H1 (cell line): Measurements from ENCODE around the gene KCNH8. TPM values are rescaled to one million over a fixed set of nuclear protein-coding genes. Genes with fewer than 3 reads are reported as not detected.

ENCODE experiments used
- CTCF ChIA-PET: fragments of 300-600 bp; sonication (Branson Sonifier 250); formaldehyde crosslinking; loops from one replicate; lab custom pipeline; 2021; ENCODE audit not compliant: partially characterized antibody; lab: Charles Lee
- POLR2A ChIA-PET: fragments of 300-600 bp; sonication (Branson Sonifier 250); formaldehyde crosslinking; loops from one replicate; lab custom pipeline; 2021; ENCODE audit warnings: inconsistent platforms; ENCODE audit not compliant: partially characterized antibody; lab: Charles Lee
- DNase-seq, 2 experiments: peaks; one replicate each; pipeline versions ENCODE4 v3.0.0 to v3.0.0-alpha.2; 2010 to 2022; ENCODE audit warnings: low spot score in 2 of 2, low read depth in 1 of 2, mixed read lengths in 1 of 2
- FAIRE-seq: peaks from 2 replicates; lab custom pipeline; 2011; peaks lifted over from hg19 to GRCh38; lab: Jason Lieb, UNC
- H2AFZ ChIP-seq: 2 replicates; pipeline ENCODE4 v1.8.1; 2012; ENCODE audit warnings: low read length, inconsistent platforms
- H2AK5ac ChIP-seq: 2 replicates; pipeline ENCODE4 v1.6.1; 2013; ENCODE audit warnings: low read depth, low read length
- H2BK120ac ChIP-seq: replicated peaks from 2 replicates; pipeline ENCODE3; 2013; ENCODE audit warnings: low read depth, low read length, inconsistent platforms
- H2BK12ac ChIP-seq: 2 replicates; pipeline ENCODE4 v1.6.1; 2013; ENCODE audit warnings: low read depth, low read length
- H2BK15ac ChIP-seq: 2 replicates; pipeline ENCODE4 v1.6.1; 2013; ENCODE audit warnings: low read length
- H2BK20ac ChIP-seq: 2 replicates; pipeline ENCODE4 v1.6.1; 2013; ENCODE audit warnings: low read length
- H2BK5ac ChIP-seq: 2 replicates; pipeline ENCODE4 v1.6.1; 2013; ENCODE audit warnings: low read depth, low read length
- H3K14ac ChIP-seq: 2 replicates; pipeline ENCODE4 v1.6.1; 2013; ENCODE audit warnings: inconsistent platforms; ENCODE audit not compliant: insufficient read length
- H3K18ac ChIP-seq: 2 replicates; pipeline ENCODE4 v1.6.1; 2013; ENCODE audit warnings: low read length; ENCODE audit errors: extremely low read depth
- H3K23ac ChIP-seq: 2 replicates; pipeline ENCODE4 v1.6.1; 2013; ENCODE audit warnings: inconsistent platforms; ENCODE audit not compliant: insufficient read length
- H3K23me2 ChIP-seq: 2 replicates; pipeline ENCODE4 v1.6.1; 2013; ENCODE audit warnings: low read depth, low read length
- H3K27ac ChIP-seq: 2 replicates; pipeline ENCODE4 v1.6.1; 2011; ENCODE audit warnings: low read depth, low read length, inconsistent platforms
- H3K27me3 ChIP-seq, 4 experiments: replicated peaks in 1 of 4; 1 replicate in 1 of 4; 2 replicates in 3 of 4; pipeline versions ENCODE4 v1.6.1 to v1.8.1; 2011 to 2013; ENCODE audit warnings: low read length in 3 of 4, mild to moderate bottlenecking in 3 of 4, inconsistent platforms in 2 of 4, mixed read lengths in 2 of 4, moderate library complexity in 1 of 4; ENCODE audit not compliant: control insufficient read depth in 3 of 4, insufficient read depth in 3 of 4; ENCODE audit errors: extremely low read depth in 1 of 4
- H3K36me3 ChIP-seq, 4 experiments: 2 replicates each; pipeline versions ENCODE4 v1.6.1 to v1.8.1; 2011 to 2013; ENCODE audit warnings: mild to moderate bottlenecking in 4 of 4, low read length in 3 of 4, moderate library complexity in 2 of 4, control low read depth in 1 of 4, inconsistent platforms in 1 of 4; ENCODE audit not compliant: insufficient read depth in 4 of 4, control insufficient read depth in 2 of 4
- H3K4ac ChIP-seq: replicated peaks from 2 replicates; pipeline ENCODE3; 2013; ENCODE audit warnings: low read length, low read depth, mixed read lengths, inconsistent platforms; ENCODE audit not compliant: insufficient read length
- H3K4me1 ChIP-seq, 4 experiments: replicated peaks in 1 of 4; 1 replicate in 1 of 4; 2 replicates in 3 of 4; pipeline versions ENCODE4 v1.6.1 to v1.8.1; 2011 to 2013; ENCODE audit warnings: low read length in 3 of 4, inconsistent platforms in 2 of 4, mixed read lengths in 1 of 4; ENCODE audit not compliant: insufficient read depth in 4 of 4, control insufficient read depth in 3 of 4
- H3K4me2 ChIP-seq, 2 experiments: 2 replicates each; pipeline versions ENCODE4 v1.6.1 to v1.8.1; 2011 to 2013; ENCODE audit warnings: low read depth in 2 of 2, low read length in 2 of 2, control low read depth in 1 of 2, inconsistent platforms in 1 of 2, mild to moderate bottlenecking in 1 of 2; ENCODE audit not compliant: insufficient read depth in 1 of 2
- H3K4me3 ChIP-seq, 4 experiments: fragments of 200-600, 300-600 bp in 1 of 4; sonication (generic), shearing (Covaris generic), sonication (Bioruptor Twin) in 1 of 4; 2 replicates each; pipeline versions ENCODE4 v1.5.1 to v1.8.1; 2011 to 2016; ENCODE audit warnings: low read length in 4 of 4, low read depth in 3 of 4, control low read depth in 2 of 4, inconsistent platforms in 2 of 4, mild to moderate bottlenecking in 2 of 4, mixed read lengths in 1 of 4, moderate library complexity in 1 of 4; ENCODE audit not compliant: insufficient read depth in 2 of 4; ENCODE audit errors: extremely low read depth in 1 of 4
- H3K56ac ChIP-seq: replicated peaks from 2 replicates; pipeline ENCODE3; 2013; ENCODE audit warnings: low read depth, mild to moderate bottlenecking, mixed read lengths, low read length, inconsistent platforms; ENCODE audit not compliant: insufficient read length
- H3K79me1 ChIP-seq: 2 replicates; pipeline ENCODE4 v1.6.1; 2013; ENCODE audit warnings: low read depth, low read length, control low read depth
- H3K79me2 ChIP-seq, 2 experiments: 2 replicates each; pipeline versions ENCODE4 v1.6.1 to v1.8.1; 2012 to 2013; ENCODE audit warnings: low read length in 2 of 2, mild to moderate bottlenecking in 2 of 2, inconsistent platforms in 1 of 2; ENCODE audit not compliant: insufficient read depth in 2 of 2, control insufficient read depth in 1 of 2
- H3K9ac ChIP-seq, 4 experiments: replicated peaks in 1 of 4; 1 replicate in 1 of 4; 2 replicates in 3 of 4; pipeline versions ENCODE4 v1.6.1 to v1.8.1; 2011 to 2013; ENCODE audit warnings: low read depth in 3 of 4, low read length in 3 of 4, control low read depth in 2 of 4, mild to moderate bottlenecking in 2 of 4, moderate library complexity in 2 of 4, inconsistent platforms in 1 of 4; ENCODE audit errors: extremely low read depth in 1 of 4
- H3K9me3 ChIP-seq, 2 experiments: 2 replicates each; pipeline versions ENCODE4 v1.6.1 to v1.8.1; 2012 to 2013; ENCODE audit warnings: mild to moderate bottlenecking in 2 of 2, moderate library complexity in 2 of 2, control low read depth in 1 of 2, inconsistent platforms in 1 of 2, low read depth in 1 of 2, low read length in 1 of 2, mixed read lengths in 1 of 2; ENCODE audit not compliant: insufficient read depth in 2 of 2
- H4K20me1 ChIP-seq, 2 experiments: replicated peaks in 1 of 2; 2 replicates each; pipeline versions ENCODE3 to v1.8.1; 2011 to 2013; ENCODE audit warnings: inconsistent platforms in 2 of 2, low read length in 2 of 2, mild to moderate bottlenecking in 1 of 2; ENCODE audit not compliant: insufficient read depth in 2 of 2, control insufficient read depth in 1 of 2
- H4K5ac ChIP-seq: 2 replicates; pipeline ENCODE4 v1.6.1; 2013; ENCODE audit warnings: low read length, low read depth, mixed read lengths, inconsistent platforms; ENCODE audit not compliant: insufficient read length
- H4K8ac ChIP-seq: 2 replicates; pipeline ENCODE4 v1.8.0; 2013; ENCODE audit warnings: mild to moderate bottlenecking, moderate library complexity, low read length, inconsistent platforms; ENCODE audit not compliant: insufficient read depth; ENCODE audit errors: extremely low read depth
- H4K91ac ChIP-seq: replicated peaks from 2 replicates; pipeline ENCODE3; 2013; ENCODE audit warnings: low read length, mixed read lengths, inconsistent platforms; ENCODE audit not compliant: insufficient read length
- ASH2L ChIP-seq: fragments of 200-600, 300-600 bp; sonication (generic); IDR thresholded peaks from one replicate; pipeline ENCODE4 v1.7.1; 2017; ENCODE audit warnings: low read length
- BACH1 ChIP-seq: IDR thresholded peaks from 2 replicates; pipeline ENCODE4 v1.6.1; 2012; ENCODE audit warnings: low read length, improper control_type of control experiment
- CREB1 ChIP-seq: IDR thresholded peaks from 2 replicates; pipeline ENCODE4 v1.6.1; 2012; ENCODE audit warnings: inconsistent platforms
- WGBS, 2 experiments: shearing (Covaris generic) in 1 of 2; methylation state at CpG; one replicate each; pipeline versions ENCODE4 v1.1.6 to v1.1.7; 2013 to 2015; ENCODE audit warnings: low lambda C conversion rate in 2 of 2, mixed read lengths in 2 of 2, inconsistent platforms in 1 of 2, low coverage in 1 of 2, missing lambda C conversion rate in 1 of 2; ENCODE audit not compliant: insufficient replicate concordance in 2 of 2, insufficient coverage in 1 of 2, insufficient read length in 1 of 2; ENCODE audit errors: extremely low coverage in 1 of 2, missing lambda C conversion rate in 1 of 2; 5-methylcytosine and 5-hydroxymethylcytosine counted together
- polyA plus RNA-seq, 7 experiments: library from polyadenylated mRNA; depleted of rRNA in 3 of 7; stranded (reverse) in 5 of 7; unstranded in 2 of 7; fragments of >200 nt in 5 of 7; fragments of 200-250 nt in 2 of 7; gene quantifications; 1 replicate in 5 of 7; 2 replicates in 1 of 7; 4 replicates in 1 of 7; pipeline versions ENCODE4 v1.2.1 to v1.2.3, GENCODE V29; 2011 to 2013; ENCODE audit warnings: missing spikeins in 2 of 7, mixed read lengths in 2 of 7
- total RNA-seq: library from RNA; stranded (reverse); fragmentation: NEBNext Ultra II Directional; extraction: Animal tissue kit (Norgen Biotek cat#: 25700); gene quantifications from 2 replicates; pipeline ENCODE4 v1.2.1, GENCODE V29; 2021

KCNH8 gene
- total and polyA plus RNA-seq, 2 of the 8 experiments (the other 6 are each of a cell fraction or from before 2014, with no cell fraction given): 2.2 to 2.4 TPM

- no peak overlapping the region for H3K4ac ChIP-seq
- no peak overlapping the region for H3K14ac ChIP-seq
- no peak overlapping the region for H3K4me2 ChIP-seq
- no peaks in the 10 kb centered on the region for H3K79me1 ChIP-seq
- no peak overlapping the region for H2BK15ac ChIP-seq
- H3K18ac ChIP-seq: no peak overlapping the region
- DNase-seq: no peak
- H4K5ac ChIP-seq: no peak overlapping the region
- WGBS, 2 experiments: 90% methylated on average over 2 of the region's 2 CpGs; no CpG with 5 or more reads in 1 of the 2 experiments
- no peak overlapping the region for H2AFZ ChIP-seq
- no peaks in the 10 kb centered on the region for H3K36me3 ChIP-seq
- peaks cover 0 to 4% (median 3%) of the 10 kb centered on the region in 4 experiments; a peak in 3 of 7 replicates for H3K4me1 ChIP-seq
- no peak overlapping the region for H2AK5ac ChIP-seq
- H4K91ac ChIP-seq: no peak overlapping the region
- no peak overlapping the region for H3K4me3 ChIP-seq
- H2BK20ac ChIP-seq: no peak overlapping the region
- H2BK5ac ChIP-seq: no peak overlapping the region
- no peaks in the 10 kb centered on the region for H4K20me1 ChIP-seq
- no peak overlapping the region for H3K27ac ChIP-seq
- H3K9me3 ChIP-seq: no peaks in the 10 kb centered on the region
- ChIA-PET POLR2A (no interaction called here), CTCF (no interaction called here)
- H3K23me2 ChIP-seq: no peaks in the 10 kb centered on the region
- no peak overlapping the region for H3K9ac ChIP-seq
- no peak for FAIRE-seq
- H2BK120ac ChIP-seq: no peak overlapping the region
- H3K56ac ChIP-seq: no peak overlapping the region
- H3K23ac ChIP-seq: no peak overlapping the region
- no peaks in the 10 kb centered on the region for H3K27me3 ChIP-seq
- H2BK12ac ChIP-seq: no peak overlapping the region
- no peaks in the 10 kb centered on the region for H3K79me2 ChIP-seq
- no peak overlapping the region for H4K8ac ChIP-seq
- TF ChIP-seq BACH1 (no peak), ASH2L (no peak), CREB1 (no peak)
These were observed 183.6 kb downstream of the KCNH8 start for GRCh38 chr3:19331931-19332330.
